DMS79 (cell line): ENCODE measurements around the gene MBD3L3.
"Not testable (repeated sequence)": the region's sequence is repeated elsewhere in the genome, so short reads cannot be mapped to it uniquely, and the experiment has no call there.

Experiments
- DNase-seq: peaks from one replicate; lab custom pipeline; 2025; lab: John Stamatoyannopoulos, UW

The MBD3L3 gene

DNA sequence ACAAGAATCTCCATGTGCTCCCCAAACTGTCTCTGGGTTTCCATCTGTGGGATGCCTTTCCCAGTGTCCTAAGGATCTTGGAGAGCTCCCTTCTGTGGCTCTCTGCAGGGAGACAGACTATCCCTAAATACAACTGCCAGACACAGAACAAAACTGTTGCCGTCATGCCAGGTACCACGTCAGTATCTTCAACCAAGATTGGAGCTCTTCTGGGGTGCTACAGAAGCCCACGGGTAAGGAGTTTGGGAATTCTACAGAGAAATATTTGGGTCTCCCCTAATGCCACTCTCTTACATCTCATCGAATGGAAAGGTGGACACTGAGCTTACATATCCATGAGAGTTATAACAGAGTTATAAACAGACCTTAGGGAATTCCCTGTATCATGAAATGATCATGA lies 4.9 kb upstream of the MBD3L3 start:
- no peak for DNase-seq

DNA sequence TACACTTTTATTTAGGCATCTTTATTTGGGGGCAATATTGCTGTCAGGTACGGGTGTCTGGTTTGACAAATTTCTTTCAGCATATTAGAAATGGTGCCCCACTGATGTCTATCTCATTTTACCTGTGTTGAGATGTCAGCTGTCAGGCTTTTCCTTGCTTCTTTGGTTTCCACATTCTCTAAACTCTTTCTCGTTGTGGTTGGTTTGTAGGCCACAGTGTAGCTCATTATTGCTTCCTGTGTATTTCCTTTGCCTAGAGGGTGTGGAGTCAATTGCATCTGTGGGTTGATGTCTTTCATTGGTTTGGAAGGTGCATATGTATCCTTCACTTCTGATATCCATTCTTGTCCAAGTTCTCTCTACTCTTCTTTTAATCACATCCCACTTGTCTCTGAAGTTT lies 1.5 kb upstream of the MBD3L3 start:
- not testable (repeated sequence) for DNase-seq

DNA sequence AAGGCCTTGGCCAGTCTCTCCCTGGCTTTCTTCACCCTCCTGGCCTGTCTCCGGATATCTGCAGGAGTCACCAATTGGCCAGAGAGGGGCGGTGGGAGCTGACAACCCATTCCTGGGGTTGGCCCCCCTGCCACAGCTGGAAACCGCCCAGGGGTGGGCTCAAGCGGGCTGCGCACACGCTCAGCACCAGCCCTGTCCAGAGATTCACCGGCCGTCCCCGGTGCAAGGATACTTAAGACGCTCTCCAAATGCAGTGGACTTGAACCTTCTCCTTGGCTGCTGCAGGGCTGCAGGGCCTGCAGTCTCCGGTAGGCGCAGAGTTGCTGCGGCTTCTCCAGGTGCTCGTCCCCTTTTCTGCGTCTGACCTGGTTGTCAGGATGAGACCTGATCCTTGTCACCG lies 2.1 kb downstream of the MBD3L3 start:
- DNase-seq, result not testable (repeated sequence)

DNA sequence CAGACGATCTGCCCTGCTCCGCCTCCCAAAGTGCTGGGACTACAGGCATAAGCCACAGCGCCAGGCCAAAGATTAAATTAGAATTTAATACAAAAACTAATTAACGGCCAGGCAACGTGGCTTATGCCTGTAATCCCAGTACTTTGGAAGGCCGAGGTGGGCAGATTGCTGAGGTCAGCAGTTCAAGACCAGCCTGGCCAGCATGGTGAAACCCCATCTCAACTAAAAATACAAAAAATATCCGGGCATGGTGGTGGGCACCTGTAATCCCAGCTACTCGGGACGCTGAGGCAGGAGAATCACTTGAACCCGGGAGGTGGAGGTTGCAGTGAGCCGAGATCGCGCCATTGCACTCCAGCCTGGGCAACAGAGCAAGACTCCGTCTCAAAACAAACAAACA lies 2.8 kb downstream of the MBD3L3 start:
- not testable (repeated sequence) for DNase-seq

DNA sequence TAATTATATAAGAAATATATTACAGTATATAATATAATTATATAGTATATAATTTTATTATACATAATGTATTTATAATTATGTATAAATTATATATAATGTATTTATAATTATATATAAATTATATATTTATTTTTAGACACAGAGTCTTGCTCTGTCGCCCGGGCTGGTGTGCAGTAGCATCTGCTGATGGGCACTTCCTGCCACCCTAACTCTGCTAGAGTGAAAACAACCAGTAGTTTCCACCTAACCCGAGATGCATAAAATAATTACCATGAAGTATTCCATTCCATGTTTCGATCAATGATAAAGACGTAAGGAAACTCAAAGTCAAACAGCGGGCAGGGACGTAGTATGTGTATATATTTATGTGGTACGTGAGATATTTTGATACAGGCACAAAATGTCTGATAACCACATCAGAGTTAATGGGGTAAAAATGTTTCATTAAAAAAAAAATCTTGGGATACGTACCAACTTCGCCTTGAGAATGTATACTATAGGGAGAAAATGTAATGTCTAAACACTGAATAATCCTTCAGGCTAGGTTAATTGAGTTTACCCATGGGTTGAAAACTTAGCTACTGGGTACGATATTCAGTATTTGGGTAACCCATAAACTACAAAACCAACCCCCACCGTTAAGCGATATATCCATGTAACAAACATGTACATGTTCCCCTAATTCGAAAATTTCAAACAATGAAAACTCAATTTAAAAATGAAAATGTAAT lies 3.7 kb downstream of the MBD3L3 start:
- DNase-seq, result not testable (repeated sequence)

DNA sequence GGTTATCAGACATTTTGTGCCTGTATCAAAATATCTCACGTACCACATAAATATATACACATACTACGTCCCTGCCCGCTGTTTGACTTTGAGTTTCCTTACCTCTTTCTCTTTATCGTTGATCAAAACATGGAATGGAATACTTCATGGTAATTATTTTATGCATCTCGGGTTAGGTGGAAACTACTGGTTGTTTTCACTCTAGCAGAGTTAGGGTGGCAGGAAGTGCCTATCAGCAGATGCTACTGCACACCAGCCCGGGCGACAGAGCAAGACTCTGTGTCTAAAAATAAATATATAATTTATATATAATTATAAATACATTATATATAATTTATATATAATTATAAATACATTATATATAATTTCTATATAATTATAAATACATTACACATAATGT lies 5.6 kb downstream of the MBD3L3 start:
- not testable (repeated sequence) for DNase-seq

DNA sequence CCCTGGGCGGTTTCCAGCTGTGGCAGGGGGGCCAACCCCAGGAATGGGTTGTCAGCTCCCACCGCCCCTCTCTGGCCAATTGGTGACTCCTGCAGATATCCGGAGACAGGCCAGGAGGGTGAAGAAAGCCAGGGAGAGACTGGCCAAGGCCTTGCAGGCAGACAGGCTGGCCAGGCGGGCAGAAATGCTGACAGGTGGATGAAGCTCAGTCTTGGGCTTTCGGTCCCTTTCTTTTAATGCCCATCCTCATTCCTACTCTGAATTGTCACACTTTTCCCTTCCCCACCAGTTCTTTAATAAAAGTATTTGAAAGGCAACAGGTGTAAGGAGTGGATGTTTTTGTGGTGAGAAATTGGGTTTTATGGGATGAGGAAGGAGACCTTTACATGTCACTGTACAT lies 7.1 kb downstream of the MBD3L3 start:
- not testable (repeated sequence) for DNase-seq

DNA sequence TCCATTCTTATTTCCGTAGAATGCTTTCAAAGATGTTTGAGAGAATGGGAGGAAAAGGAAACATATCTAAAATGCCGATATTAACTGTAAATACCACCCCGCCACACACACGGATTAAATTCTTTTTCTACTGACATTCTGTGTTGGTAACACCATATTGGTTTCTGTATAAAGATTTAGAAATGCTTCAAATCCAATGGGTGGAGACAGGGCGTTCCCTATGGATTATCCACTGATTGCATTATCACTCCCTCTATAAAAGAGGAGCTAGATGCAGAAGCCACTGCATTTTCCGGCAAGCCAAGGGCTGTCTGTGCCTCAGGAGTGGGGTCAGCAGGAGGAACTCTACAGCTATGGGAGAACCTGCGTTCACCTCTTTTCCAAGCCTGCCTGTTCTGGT lies 9.5 kb downstream of the MBD3L3 start, which contains the start of gene MBD3L2:
TSS of gene MBD3L2 (plus strand) at position 301 of the 400 bp plus-strand sequence. CDS start at position 354, 53 bp downstream.
- not testable (repeated sequence) for DNase-seq

DNA sequence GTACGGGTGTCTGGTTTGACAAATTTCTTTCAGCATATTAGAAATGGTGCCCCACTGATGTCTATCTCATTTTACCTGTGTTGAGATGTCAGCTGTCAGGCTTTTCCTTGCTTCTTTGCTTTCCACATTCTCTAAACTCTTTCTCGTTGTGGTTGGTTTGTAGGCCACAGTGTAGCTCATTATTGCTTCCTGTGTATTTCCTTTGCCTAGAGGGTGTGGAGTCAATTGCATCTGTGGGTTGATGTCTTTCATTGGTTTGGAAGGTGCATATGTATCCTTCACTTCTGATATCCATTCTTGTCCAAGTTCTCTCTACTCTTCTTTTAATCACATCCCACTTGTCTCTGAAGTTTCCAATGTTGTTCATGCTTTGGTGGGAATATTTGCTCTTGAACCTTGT lies 16.9 kb downstream of the MBD3L3 start:
- DNase-seq, result not testable (repeated sequence)

DNA sequence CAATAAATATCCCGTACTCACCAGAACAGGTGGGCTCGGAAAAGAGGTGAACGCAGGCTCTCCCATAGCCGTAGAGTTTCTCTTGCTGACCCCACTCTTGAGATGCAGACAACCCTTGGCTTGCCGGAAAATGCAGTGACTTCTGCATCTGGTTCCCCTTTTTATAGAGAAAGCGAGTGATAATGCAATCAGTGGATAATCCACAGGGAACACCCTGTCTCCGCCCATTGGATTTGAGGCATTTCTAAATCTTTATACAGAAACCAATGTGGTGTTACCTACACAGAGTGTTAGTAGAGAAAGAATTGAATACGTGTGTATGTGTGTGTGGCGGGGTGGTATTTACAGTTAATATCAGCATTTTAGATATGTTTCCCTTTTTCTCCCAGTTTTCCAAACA lies 18.4 kb downstream of the MBD3L3 start, which contains the start of gene MBD3L4:
TSS of gene MBD3L4 (minus strand) at position 101 of the 400 bp plus-strand sequence. CDS start at position 66, 35 bp downstream.
- DNase-seq, result not testable (repeated sequence)

DNA sequence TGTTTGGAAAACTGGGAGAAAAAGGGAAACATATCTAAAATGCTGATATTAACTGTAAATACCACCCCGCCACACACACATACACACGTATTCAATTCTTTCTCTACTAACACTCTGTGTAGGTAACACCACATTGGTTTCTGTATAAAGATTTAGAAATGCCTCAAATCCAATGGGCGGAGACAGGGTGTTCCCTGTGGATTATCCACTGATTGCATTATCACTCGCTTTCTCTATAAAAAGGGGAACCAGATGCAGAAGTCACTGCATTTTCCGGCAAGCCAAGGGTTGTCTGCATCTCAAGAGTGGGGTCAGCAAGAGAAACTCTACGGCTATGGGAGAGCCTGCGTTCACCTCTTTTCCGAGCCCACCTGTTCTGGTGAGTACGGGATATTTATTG lies 28.2 kb downstream of the MBD3L3 start, which contains the start of gene MBD3L5:
TSS of gene MBD3L5 (plus strand) at position 301 of the 400 bp plus-strand sequence. CDS start at position 335, 34 bp downstream.
- DNase-seq, result not testable (repeated sequence)

DNA sequence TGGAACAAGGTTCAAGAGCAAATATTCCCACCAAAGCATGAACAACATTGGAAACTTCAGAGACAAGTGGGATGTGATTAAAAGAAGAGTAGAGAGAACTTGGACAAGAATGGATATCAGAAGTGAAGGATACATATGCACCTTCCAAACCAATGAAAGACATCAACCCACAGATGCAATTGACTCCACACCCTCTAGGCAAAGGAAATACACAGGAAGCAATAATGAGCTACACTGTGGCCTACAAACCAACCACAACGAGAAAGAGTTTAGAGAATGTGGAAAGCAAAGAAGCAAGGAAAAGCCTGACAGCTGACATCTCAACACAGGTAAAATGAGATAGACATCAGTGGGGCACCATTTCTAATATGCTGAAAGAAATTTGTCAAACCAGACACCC lies 29.7 kb downstream of the MBD3L3 start:
- DNase-seq, result not testable (repeated sequence)

DNA sequence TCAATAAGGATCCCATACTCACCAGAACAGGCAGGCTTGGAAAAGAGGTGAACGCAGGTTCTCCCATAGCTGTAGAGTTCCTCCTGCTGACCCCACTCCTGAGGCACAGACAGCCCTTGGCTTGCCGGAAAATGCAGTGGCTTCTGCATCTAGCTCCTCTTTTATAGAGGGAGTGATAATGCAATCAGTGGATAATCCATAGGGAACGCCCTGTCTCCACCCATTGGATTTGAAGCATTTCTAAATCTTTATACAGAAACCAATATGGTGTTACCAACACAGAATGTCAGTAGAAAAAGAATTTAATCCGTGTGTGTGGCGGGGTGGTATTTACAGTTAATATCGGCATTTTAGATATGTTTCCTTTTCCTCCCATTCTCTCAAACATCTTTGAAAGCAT lies 37.1 kb downstream of the MBD3L3 start, which contains the start of gene MBD3L2B:
TSS of gene MBD3L2B (minus strand) at position 101 of the 400 bp plus-strand sequence. CDS start at position 67, 34 bp downstream.
- DNase-seq, result not testable (repeated sequence)

DNA sequence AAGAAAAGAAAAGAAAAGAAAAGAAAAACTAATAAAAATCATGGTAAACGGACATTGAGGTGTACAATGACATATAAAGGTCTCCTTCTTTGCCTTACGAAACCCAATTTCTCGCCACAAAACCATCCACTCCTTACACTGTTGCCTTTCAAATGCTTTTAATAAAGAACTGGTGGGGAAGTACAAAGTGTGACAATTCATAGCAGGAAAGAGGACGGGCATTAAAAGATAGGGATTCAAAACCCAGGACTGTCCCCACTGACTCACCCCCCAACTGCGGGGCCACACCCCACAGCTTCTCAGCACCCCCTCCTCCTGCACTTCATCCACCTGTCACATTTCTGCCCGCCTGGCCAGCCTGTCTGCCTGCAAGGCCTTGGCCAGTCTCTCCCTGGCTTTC lies 39.6 kb downstream of the MBD3L3 start:
- DNase-seq, result no peak

DNA sequence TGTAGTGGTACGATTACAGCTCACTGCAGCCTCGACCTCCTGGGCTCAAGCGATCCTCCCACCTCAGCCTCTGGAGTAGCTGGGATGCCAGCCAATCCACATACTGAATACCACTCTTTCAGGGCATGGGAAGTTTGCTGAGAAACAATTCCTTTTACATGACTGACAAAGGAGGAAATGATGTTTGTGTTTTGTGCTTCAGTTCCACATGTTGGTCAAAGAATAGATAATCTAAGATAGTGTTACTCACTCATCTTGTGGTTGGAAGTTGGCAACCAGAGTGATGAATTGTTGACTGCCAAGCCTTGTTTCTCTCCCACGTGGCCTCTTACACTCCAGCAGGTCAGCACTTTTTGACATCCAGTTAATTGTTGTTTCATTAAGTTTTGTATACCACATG lies 44.8 kb downstream of the MBD3L3 start:
- DNase-seq, result no peak

DNA sequence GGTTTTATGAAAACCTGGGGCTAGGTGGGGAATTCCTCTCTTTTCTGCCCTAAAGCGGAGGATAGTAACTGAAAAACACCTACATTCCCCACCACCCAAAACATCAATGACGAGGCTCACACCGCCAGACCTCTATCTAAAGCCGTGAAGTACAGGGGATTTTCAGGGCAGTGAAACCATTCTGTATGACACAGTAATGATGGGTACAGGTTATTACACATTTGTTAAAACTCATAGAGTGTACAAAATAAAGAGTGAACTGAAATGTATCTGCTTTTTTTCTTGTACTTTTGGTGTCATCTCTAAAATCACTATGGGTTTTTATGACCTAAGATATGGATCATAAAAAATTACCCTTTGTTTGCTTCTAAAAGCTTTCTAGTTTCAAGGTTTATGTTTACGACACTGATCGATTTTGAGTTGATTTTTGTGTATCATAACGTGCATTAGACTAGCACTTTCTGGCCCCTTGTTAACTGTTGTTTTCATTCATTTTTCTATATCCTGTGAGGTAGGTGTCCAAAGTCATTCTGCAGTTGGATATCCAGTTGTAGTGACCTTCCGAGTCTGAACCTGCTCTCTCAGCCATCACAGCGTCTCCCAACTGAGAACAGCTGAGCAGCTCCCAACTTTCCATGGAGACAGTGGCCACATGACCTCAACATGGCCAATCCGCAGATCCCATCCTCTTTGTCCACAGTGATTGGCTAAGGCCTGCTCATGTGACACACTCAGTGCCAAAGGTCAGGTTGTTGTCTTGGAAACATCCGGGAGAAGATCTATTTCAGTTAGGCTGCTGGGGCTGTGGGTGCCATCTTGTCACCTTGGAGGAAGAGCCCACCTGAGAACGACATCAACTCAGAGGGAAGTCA lies 47.5 kb downstream of the MBD3L3 start:
- no peak for DNase-seq

DNA sequence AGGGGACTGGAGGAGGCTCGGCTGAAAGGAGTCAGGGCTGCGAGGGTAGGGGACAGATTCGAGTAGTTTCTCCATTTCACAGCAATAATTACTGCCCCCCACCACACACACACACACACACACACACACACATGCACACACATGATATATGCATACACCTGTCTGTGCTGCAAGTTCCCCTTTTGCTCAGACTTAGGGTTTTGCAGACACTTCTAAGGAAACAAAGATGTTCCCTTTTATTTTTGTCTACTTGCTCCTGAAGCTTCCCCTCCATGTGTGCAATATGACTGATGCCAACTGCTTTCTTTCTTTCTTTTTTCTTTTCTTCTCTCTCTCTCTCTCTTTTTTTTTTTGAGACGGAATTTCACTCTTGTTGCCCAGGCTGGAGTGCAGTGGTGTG lies 50.6 kb downstream of the MBD3L3 start:
- DNase-seq, result no peak
